Common myeloid progenitor, CD34-positive (primary cell): ENCODE results near the gene OTOP2.

Experiments
- CTCF ChIA-PET: fragments of 350-600 bp; sonication (Branson Sonifier 250); formaldehyde crosslinking; loops from one replicate; lab custom pipeline; 2021; ENCODE audit warnings: antibody characterized with exemption; lab: Charles Lee
- POLR2A ChIA-PET: fragments of 350-600 bp; sonication (Branson Sonifier 250); formaldehyde crosslinking; loops from one replicate; lab custom pipeline; 2021; ENCODE audit warnings: antibody characterized with exemption; lab: Charles Lee
- DNase-seq, 3 donors: peaks; one replicate each; pipeline versions ENCODE4 v3.0.0 to v3.0.0-alpha.2; 2013
- H3K27ac ChIP-seq, 2 experiments: 1 replicate in 1 of 2; 2 replicates in 1 of 2; pipeline ENCODE4 v1.7.0; 2013; ENCODE audit warnings: inconsistent platforms in 2 of 2, low read length in 2 of 2, mild to moderate bottlenecking in 2 of 2, low read depth in 1 of 2, moderate library complexity in 1 of 2; ENCODE audit not compliant: severe bottlenecking in 2 of 2, insufficient read depth in 1 of 2, poor library complexity in 1 of 2
- H3K27me3 ChIP-seq, 5 experiments: replicated peaks in 2 of 5; 1 replicate in 3 of 5; 2 replicates in 2 of 5; pipeline versions ENCODE4 v1.6.1 to v1.7.0; 2013; ENCODE audit warnings: low read length in 4 of 5, mild to moderate bottlenecking in 2 of 5, moderate library complexity in 2 of 5, inconsistent platforms in 1 of 5; ENCODE audit not compliant: insufficient read depth in 5 of 5, control insufficient read depth in 4 of 5
- H3K36me3 ChIP-seq, 4 experiments: 1 replicate in 2 of 4; 2 replicates in 2 of 4; pipeline versions ENCODE4 v1.6.1 to v1.7.0; 2013; ENCODE audit warnings: low read length in 3 of 4, control low read depth in 1 of 4, mild to moderate bottlenecking in 1 of 4; ENCODE audit not compliant: control insufficient read depth in 4 of 4, insufficient read depth in 4 of 4
- H3K4me1 ChIP-seq, 4 experiments: 1 replicate in 3 of 4; 2 replicates in 1 of 4; pipeline versions ENCODE4 v1.6.1 to v1.7.1; 2013; ENCODE audit warnings: low read length in 3 of 4, mild to moderate bottlenecking in 3 of 4, control low read depth in 1 of 4, inconsistent platforms in 1 of 4, moderate library complexity in 1 of 4; ENCODE audit not compliant: control insufficient read depth in 4 of 4, insufficient read depth in 4 of 4; ENCODE audit errors: control extremely low read depth in 1 of 4
- H3K4me3 ChIP-seq, 7 experiments: 1 replicate in 4 of 7; 2 replicates in 3 of 7; pipeline versions ENCODE4 v1.5.1 to v1.7.0; 2013; ENCODE audit warnings: mild to moderate bottlenecking in 7 of 7, low read length in 6 of 7, moderate library complexity in 6 of 7, inconsistent platforms in 2 of 7, low read depth in 2 of 7, control low read depth in 1 of 7; ENCODE audit not compliant: insufficient read depth in 4 of 7, control insufficient read depth in 1 of 7; ENCODE audit errors: extremely low read depth in 1 of 7
- H3K9me3 ChIP-seq, 5 experiments: 1 replicate in 4 of 5; 2 replicates in 1 of 5; pipeline versions ENCODE4 v1.6.1 to v1.7.1; 2013; ENCODE audit warnings: low read length in 4 of 5, mild to moderate bottlenecking in 2 of 5, inconsistent platforms in 1 of 5, low read depth in 1 of 5, moderate library complexity in 1 of 5; ENCODE audit not compliant: control insufficient read depth in 4 of 5, insufficient read depth in 2 of 5; ENCODE audit errors: control extremely low read depth in 1 of 5
- WGBS: methylation state at CpG from one replicate; pipeline ENCODE4 v1.1.5; 2013; ENCODE audit not compliant: insufficient coverage; 5-methylcytosine and 5-hydroxymethylcytosine counted together

The OTOP2 gene

DNA sequence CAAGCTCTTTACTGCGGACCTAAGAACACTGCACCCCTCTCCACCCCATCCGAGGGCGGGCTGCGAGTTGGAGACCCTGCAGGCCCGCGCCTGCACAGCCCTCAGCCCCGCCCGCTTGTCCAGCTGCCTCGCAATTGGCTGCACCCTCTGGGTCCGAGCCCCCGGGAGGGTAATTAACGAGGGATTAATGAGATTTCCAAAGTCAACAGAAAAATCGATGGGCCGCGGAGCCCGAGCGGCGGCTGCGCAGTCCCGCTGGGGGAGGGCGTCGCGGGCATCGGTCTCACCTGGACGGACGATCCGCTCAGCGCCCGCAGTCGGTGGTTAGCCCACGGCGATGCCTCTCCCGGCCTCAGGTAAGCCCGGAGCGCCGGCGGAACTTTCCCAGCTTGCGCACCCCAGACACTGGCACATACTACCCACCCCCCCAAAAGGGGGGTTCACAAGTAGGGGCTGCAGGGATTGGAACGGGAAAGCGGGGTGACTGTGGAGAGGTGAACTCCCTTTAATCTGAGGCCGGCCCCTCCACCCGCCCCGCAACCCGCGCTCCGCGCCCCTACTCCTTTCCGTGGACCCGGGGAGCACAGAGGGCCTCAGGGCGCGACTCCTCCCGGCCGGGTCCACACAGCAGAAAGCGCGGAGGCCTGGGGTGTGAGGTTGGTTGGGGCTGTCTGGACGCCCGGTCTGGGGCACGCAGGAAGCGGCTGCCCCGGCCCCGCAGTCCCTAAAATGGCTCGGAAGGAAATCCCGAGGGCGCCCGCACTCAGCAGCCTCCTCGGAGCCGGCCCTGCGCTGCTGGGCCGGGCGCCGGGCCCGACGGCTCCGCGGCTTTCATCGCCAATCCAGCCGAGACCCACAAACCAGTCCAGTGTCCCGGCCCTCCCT lies 11.8 kb downstream of the OTOP2 start, which contains the start of gene OTOP3:
TSS of gene OTOP3 (plus strand) at position 314 of the 885 bp plus-strand sequence. CDS start at position 338, 24 bp downstream.
- Histone ChIP-seq H3K36me3 (no peaks in the 10 kb centered on the region), H3K27ac (no peak within 1 kb of the TSS), H3K4me1 (peaks cover 0 to 19% (median 6%) of the 10 kb centered on the region in 4 experiments), H3K27me3 (peaks cover 2 to 62% (median 26%) of the 10 kb centered on the region in 5 experiments), H3K4me3 (peak within 1 kb of the TSS in 3 of 7 experiments; percentile 13 to 26 (median 13)), H3K9me3 (no peaks in the 10 kb centered on the region)
- ChIA-PET POLR2A (no interaction called here), CTCF (interaction anchor here (1.0 to 1.8 kb wide), 3 partner anchors 10 to 26 kb away, joined by 4 to 6 read pairs (median 5); no protein-coding TSS in a partner anchor)
- peak in 2 of 3 donors; percentile 28 to 30 for DNase-seq
- WGBS = 4% methylated on average over 55 of the region's 78 CpGs

DNA sequence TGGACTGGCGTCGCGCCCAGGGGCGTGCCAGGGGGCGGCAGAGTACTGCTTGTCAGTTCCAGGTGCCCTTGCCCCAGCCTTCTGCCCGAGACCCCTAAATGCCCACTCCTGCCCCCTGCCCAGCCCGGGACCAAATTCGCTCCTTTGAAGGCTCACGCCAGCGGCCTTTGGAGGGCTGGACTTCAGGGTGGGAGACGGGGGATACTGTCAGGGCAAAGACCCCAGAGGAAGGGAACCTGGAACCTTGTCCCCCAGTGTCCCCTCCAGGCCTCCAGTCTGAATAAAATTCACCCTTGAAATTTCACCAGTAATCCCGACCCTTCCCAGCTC lies 12.4 kb downstream of the OTOP2 start:
- ChIA-PET CTCF (interaction anchor here (1.2 to 3.3 kb wide), 4 partner anchors 11 to 76 kb away, joined by 3 to 10 read pairs (median 4); partner anchors contain the start of gene MRPL58), POLR2A (no interaction called here)
- Histone ChIP-seq H3K36me3 (no peaks in the 10 kb centered on the region), H3K4me3 (peak overlapping the region in 2 of 7 experiments; percentile 13), H3K9me3 (no peaks in the 10 kb centered on the region), H3K27me3 (peaks cover 2 to 67% (median 31%) of the 10 kb centered on the region in 5 experiments), H3K4me1 (peaks cover 0 to 15% (median 4%) of the 10 kb centered on the region in 4 experiments), H3K27ac (no peak overlapping the region)
- 8% methylated on average over 7 of the region's 12 CpGs for WGBS
- DNase-seq = no peak

GRCh38 chr17:74937064-74938051 lies 13.3 kb downstream of the OTOP2 start:
- POLR2A ChIA-PET = no interaction called here
- 52% methylated on average over 5 of the region's 11 CpGs for WGBS
- H3K4me3 ChIP-seq = no peak overlapping the region
- peaks cover 0 to 9% (median 4%) of the 10 kb centered on the region in 4 experiments for H3K4me1 ChIP-seq
- H3K27ac ChIP-seq = no peak overlapping the region
- DNase-seq = no peak
- CTCF ChIA-PET = interaction anchor here (0.7 to 3.3 kb wide), 9 partner anchors 11 to 75 kb away, joined by 3 to 10 read pairs (median 4); partner anchors contain the start of genes MRPL58 and OTOP2
- H3K9me3 ChIP-seq = no peaks in the 10 kb centered on the region
- H3K36me3 ChIP-seq = no peaks in the 10 kb centered on the region
- peaks cover 2 to 70% (median 34%) of the 10 kb centered on the region in 5 experiments for H3K27me3 ChIP-seq

GRCh38 chr17:74938194-74938950 lies 14.3 kb downstream of the OTOP2 start:
- CTCF ChIA-PET = interaction anchor here (1.0 to 3.3 kb wide), 7 partner anchors 10 to 23 kb away, joined by 3 to 10 read pairs (median 5); partner anchors contain the start of gene OTOP2
- H3K4me3 ChIP-seq = no peak overlapping the region

DNA sequence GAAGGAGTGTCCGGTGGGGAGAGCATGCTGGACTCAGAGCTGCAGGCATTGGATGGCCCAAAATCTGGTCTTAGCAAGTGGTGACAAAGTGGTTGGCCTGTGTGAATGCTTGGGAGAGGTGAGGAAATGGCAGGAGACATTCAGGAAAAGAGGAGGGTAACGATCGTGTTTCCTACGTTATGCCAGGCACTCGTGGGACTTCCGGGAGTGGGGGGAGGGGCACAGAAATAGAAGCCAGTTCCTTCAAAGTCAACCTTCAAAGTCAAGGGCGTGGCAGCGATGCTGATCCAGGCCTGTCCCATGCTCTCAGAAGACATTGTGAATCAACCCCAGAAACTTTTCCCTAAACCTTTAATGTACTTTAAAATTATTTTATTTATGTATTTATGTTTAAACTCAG lies 15.5 kb downstream of the OTOP2 start:
- POLR2A ChIA-PET = interaction anchor here (0.7 kb wide), 1 partner anchor 53 kb away, joined by 5 read pairs; no protein-coding TSS in a partner anchor
- Histone ChIP-seq H3K27me3 (peaks cover 2 to 73% (median 32%) of the 10 kb centered on the region in 5 experiments), H3K9me3 (no peaks in the 10 kb centered on the region), H3K4me1 (peaks cover 0 to 9% (median 4%) of the 10 kb centered on the region in 4 experiments), H3K4me3 (no peak overlapping the region), H3K27ac (no peak overlapping the region), H3K36me3 (no peaks in the 10 kb centered on the region)
- WGBS = 48% methylated on average over 6 of the region's 8 CpGs
- no peak for DNase-seq
- CTCF ChIA-PET = interaction anchor here (1.0 to 3.3 kb wide), 3 partner anchors 9 to 22 kb away, joined by 3 to 10 read pairs (median 10); no protein-coding TSS in a partner anchor

More at GRCh38 chr17:74938194-74938950, 14.3 kb downstream of the OTOP2 start:
- peaks cover 2 to 76% (median 34%) of the 10 kb centered on the region in 5 experiments for H3K27me3 ChIP-seq
- peaks cover 0 to 9% (median 4%) of the 10 kb centered on the region in 4 experiments for H3K4me1 ChIP-seq
- H3K9me3 ChIP-seq = no peaks in the 10 kb centered on the region
- WGBS = 87% methylated on average over 8 of the region's 8 CpGs
- no peak for DNase-seq
- no peak overlapping the region for H3K27ac ChIP-seq
- H3K36me3 ChIP-seq = no peaks in the 10 kb centered on the region
- POLR2A ChIA-PET = no interaction called here
